ENCODE data around the gene AP2S1.

Gene AP2S1

GRCh38 chr19:46844067-46844489 lies 6.6 kb downstream of the AP2S1 start:
- H3K4me1 ChIP-seq (ENCODE audit: control insufficient read depth in 2 of 2, insufficient read depth in 2 of 2, low read length in 2 of 2): peaks cover 8 to 17% of the 10 kb centered on the region in 2 donors
- no peak overlapping the region for H3K9ac ChIP-seq (ENCODE audit: low read depth in 1 of 2, low read length in 2 of 2)
- H3K27ac ChIP-seq (ENCODE audit: low read depth in 2 of 2, low read length in 2 of 2): no peak overlapping the region
- peaks cover 20 to 31% of the 10 kb centered on the region in 2 donors for H3K36me3 ChIP-seq (ENCODE audit: control insufficient read depth in 2 of 2, insufficient read depth in 2 of 2, low read length in 2 of 2)
- H3K9me3 ChIP-seq (ENCODE audit: control insufficient read depth in 2 of 2, low read length in 2 of 2): no peaks in the 10 kb centered on the region
- H3K27me3 ChIP-seq (ENCODE audit: control insufficient read depth in 2 of 2, insufficient read depth in 2 of 2, low read length in 2 of 2): no peaks in the 10 kb centered on the region
- H3K4me3 ChIP-seq (ENCODE audit: low read length in 2 of 2): no peak overlapping the region

GRCh38 chr19:46842791-46843190 lies 7.9 kb downstream of the AP2S1 start:
- Histone ChIP-seq H3K9ac (ENCODE audit: low read depth in 1 of 2, low read length in 2 of 2) (no peak overlapping the region), H3K36me3 (ENCODE audit: control insufficient read depth in 2 of 2, insufficient read depth in 2 of 2, low read length in 2 of 2) (peaks cover 25 to 34% of the 10 kb centered on the region in 2 donors), H3K27me3 (ENCODE audit: control insufficient read depth in 2 of 2, insufficient read depth in 2 of 2, low read length in 2 of 2) (no peaks in the 10 kb centered on the region), H3K9me3 (ENCODE audit: control insufficient read depth in 2 of 2, low read length in 2 of 2) (no peaks in the 10 kb centered on the region), H3K4me3 (ENCODE audit: low read length in 2 of 2) (no peak overlapping the region), H3K27ac (ENCODE audit: low read depth in 2 of 2, low read length in 2 of 2) (no peak overlapping the region), H3K4me1 (ENCODE audit: control insufficient read depth in 2 of 2, insufficient read depth in 2 of 2, low read length in 2 of 2) (peaks cover 8 to 17% of the 10 kb centered on the region in 2 donors)

DNA sequence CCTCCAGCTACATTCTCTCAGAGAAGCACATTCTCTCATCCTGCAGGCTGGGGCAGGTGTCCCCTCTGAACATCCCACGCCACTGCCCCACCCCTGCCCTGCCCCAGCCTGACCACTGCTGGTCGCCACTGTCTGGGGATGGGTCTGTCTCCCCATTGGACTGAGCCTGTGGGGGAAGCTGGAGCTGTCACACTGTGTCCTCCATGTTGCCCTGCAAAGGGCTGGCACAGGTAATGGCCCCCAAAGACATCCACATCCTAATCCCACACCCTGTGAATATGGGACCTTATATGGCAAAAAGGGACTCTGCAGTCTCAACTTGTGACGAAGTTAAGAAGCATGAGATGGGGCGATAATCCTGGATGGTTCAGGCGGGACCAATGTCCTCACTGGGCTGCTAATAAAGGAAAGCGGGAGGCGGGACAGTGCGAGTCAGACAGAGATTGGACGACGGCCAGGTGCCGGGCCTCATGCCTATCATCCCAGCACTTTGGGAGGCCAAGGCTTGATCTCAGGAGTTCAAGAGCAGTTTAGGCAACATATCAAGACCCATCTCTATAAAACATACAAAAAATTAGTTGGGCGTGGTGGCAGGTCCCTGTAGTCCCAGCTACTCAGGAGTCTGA lies 9.1 kb downstream of the AP2S1 start:
- H3K9me3 ChIP-seq (ENCODE audit: control insufficient read depth in 2 of 2, low read length in 2 of 2): no peaks in the 10 kb centered on the region
- H3K9ac ChIP-seq (ENCODE audit: low read depth in 1 of 2, low read length in 2 of 2): no peak overlapping the region
- H3K27me3 ChIP-seq (ENCODE audit: control insufficient read depth in 2 of 2, insufficient read depth in 2 of 2, low read length in 2 of 2): no peaks in the 10 kb centered on the region
- peak overlapping the region in 1 of 2 donors; percentile 22 for H3K27ac ChIP-seq (ENCODE audit: low read depth in 2 of 2, low read length in 2 of 2)
- no peak overlapping the region for H3K4me3 ChIP-seq (ENCODE audit: low read length in 2 of 2)
- peaks cover 27 to 35% of the 10 kb centered on the region in 2 donors for H3K36me3 ChIP-seq (ENCODE audit: control insufficient read depth in 2 of 2, insufficient read depth in 2 of 2, low read length in 2 of 2)
- peaks cover 8 to 17% of the 10 kb centered on the region in 2 donors for H3K4me1 ChIP-seq (ENCODE audit: control insufficient read depth in 2 of 2, insufficient read depth in 2 of 2, low read length in 2 of 2)

- H3K27ac ChIP-seq (ENCODE audit: low read depth in 2 of 2, low read length in 2 of 2): peak overlapping the region; percentile 78 to 89
- H3K36me3 ChIP-seq (ENCODE audit: control insufficient read depth in 2 of 2, insufficient read depth in 2 of 2, low read length in 2 of 2): peaks cover 23 to 35% of the 10 kb centered on the region in 2 donors
- H3K27me3 ChIP-seq (ENCODE audit: control insufficient read depth in 2 of 2, insufficient read depth in 2 of 2, low read length in 2 of 2): no peaks in the 10 kb centered on the region
- no peak overlapping the region for H3K4me3 ChIP-seq (ENCODE audit: low read length in 2 of 2)
- H3K4me1 ChIP-seq (ENCODE audit: control insufficient read depth in 2 of 2, insufficient read depth in 2 of 2, low read length in 2 of 2): peaks cover 8 to 20% of the 10 kb centered on the region in 2 donors
- H3K9me3 ChIP-seq (ENCODE audit: control insufficient read depth in 2 of 2, low read length in 2 of 2): no peaks in the 10 kb centered on the region
- peak overlapping the region in 1 of 2 donors; percentile 68 for H3K9ac ChIP-seq (ENCODE audit: low read depth in 1 of 2, low read length in 2 of 2)
Observed at GRCh38 chr19:46840498-46840942, 10.1 kb downstream of the AP2S1 start.

GRCh38 chr19:46839752-46840497 lies 10.7 kb downstream of the AP2S1 start:
- H3K9ac ChIP-seq (ENCODE audit: low read depth in 1 of 2, low read length in 2 of 2): peak overlapping the region; percentile 24 to 68
- H3K4me1 ChIP-seq (ENCODE audit: control insufficient read depth in 2 of 2, insufficient read depth in 2 of 2, low read length in 2 of 2): peaks cover 8 to 23% of the 10 kb centered on the region in 2 donors
- H3K36me3 ChIP-seq (ENCODE audit: control insufficient read depth in 2 of 2, insufficient read depth in 2 of 2, low read length in 2 of 2): peaks cover 23 to 34% of the 10 kb centered on the region in 2 donors
- H3K27ac ChIP-seq (ENCODE audit: low read depth in 2 of 2, low read length in 2 of 2): peak overlapping the region; percentile 78 to 89
- H3K27me3 ChIP-seq (ENCODE audit: control insufficient read depth in 2 of 2, insufficient read depth in 2 of 2, low read length in 2 of 2): no peaks in the 10 kb centered on the region
- H3K9me3 ChIP-seq (ENCODE audit: control insufficient read depth in 2 of 2, low read length in 2 of 2): no peaks in the 10 kb centered on the region
- H3K4me3 ChIP-seq (ENCODE audit: low read length in 2 of 2): peak overlapping the region in 1 of 2 donors; percentile 7

GRCh38 chr19:46838160-46838559 lies 12.5 kb downstream of the AP2S1 start:
- Histone ChIP-seq H3K9me3 (ENCODE audit: control insufficient read depth in 2 of 2, low read length in 2 of 2) (no peaks in the 10 kb centered on the region), H3K4me1 (ENCODE audit: control insufficient read depth in 2 of 2, insufficient read depth in 2 of 2, low read length in 2 of 2) (peaks cover 8 to 23% of the 10 kb centered on the region in 2 donors), H3K36me3 (ENCODE audit: control insufficient read depth in 2 of 2, insufficient read depth in 2 of 2, low read length in 2 of 2) (peaks cover 19 to 25% of the 10 kb centered on the region in 2 donors), H3K27ac (ENCODE audit: low read depth in 2 of 2, low read length in 2 of 2) (no peak overlapping the region), H3K9ac (ENCODE audit: low read depth in 1 of 2, low read length in 2 of 2) (no peak overlapping the region), H3K27me3 (ENCODE audit: control insufficient read depth in 2 of 2, insufficient read depth in 2 of 2, low read length in 2 of 2) (no peaks in the 10 kb centered on the region), H3K4me3 (ENCODE audit: low read length in 2 of 2) (no peak overlapping the region)

GRCh38 chr19:46834984-46835383 lies 15.7 kb downstream of the AP2S1 start:
- Histone ChIP-seq H3K9ac (ENCODE audit: low read depth in 1 of 2, low read length in 2 of 2) (no peak overlapping the region), H3K4me1 (ENCODE audit: control insufficient read depth in 2 of 2, insufficient read depth in 2 of 2, low read length in 2 of 2) (peaks cover 8 to 15% of the 10 kb centered on the region in 2 donors), H3K27me3 (ENCODE audit: control insufficient read depth in 2 of 2, insufficient read depth in 2 of 2, low read length in 2 of 2) (no peaks in the 10 kb centered on the region), H3K27ac (ENCODE audit: low read depth in 2 of 2, low read length in 2 of 2) (no peak overlapping the region), H3K36me3 (ENCODE audit: control insufficient read depth in 2 of 2, insufficient read depth in 2 of 2, low read length in 2 of 2) (peaks cover 7 to 15% of the 10 kb centered on the region in 2 donors), H3K9me3 (ENCODE audit: control insufficient read depth in 2 of 2, low read length in 2 of 2) (no peaks in the 10 kb centered on the region), H3K4me3 (ENCODE audit: low read length in 2 of 2) (no peak overlapping the region)

- H3K27ac ChIP-seq (ENCODE audit: low read depth in 2 of 2, low read length in 2 of 2): no peak overlapping the region
- no peak overlapping the region for H3K9ac ChIP-seq (ENCODE audit: low read depth in 1 of 2, low read length in 2 of 2)
- H3K4me1 ChIP-seq (ENCODE audit: control insufficient read depth in 2 of 2, insufficient read depth in 2 of 2, low read length in 2 of 2): peaks cover 0 to 9% of the 10 kb centered on the region in 2 donors
- no peak overlapping the region for H3K4me3 ChIP-seq (ENCODE audit: low read length in 2 of 2)
- peaks cover 7 to 8% of the 10 kb centered on the region in 2 donors for H3K36me3 ChIP-seq (ENCODE audit: control insufficient read depth in 2 of 2, insufficient read depth in 2 of 2, low read length in 2 of 2)
- H3K27me3 ChIP-seq (ENCODE audit: control insufficient read depth in 2 of 2, insufficient read depth in 2 of 2, low read length in 2 of 2): no peaks in the 10 kb centered on the region
- H3K9me3 ChIP-seq (ENCODE audit: control insufficient read depth in 2 of 2, low read length in 2 of 2): no peaks in the 10 kb centered on the region
Observed at GRCh38 chr19:46834121-46834520, 16.5 kb downstream of the AP2S1 start.

- no peaks in the 10 kb centered on the region for H3K27me3 ChIP-seq (ENCODE audit: control insufficient read depth in 2 of 2, insufficient read depth in 2 of 2, low read length in 2 of 2)
- peaks cover 0 to 8% of the 10 kb centered on the region in 2 donors for H3K4me1 ChIP-seq (ENCODE audit: control insufficient read depth in 2 of 2, insufficient read depth in 2 of 2, low read length in 2 of 2)
- no peak overlapping the region for H3K4me3 ChIP-seq (ENCODE audit: low read length in 2 of 2)
- H3K27ac ChIP-seq (ENCODE audit: low read depth in 2 of 2, low read length in 2 of 2): no peak overlapping the region
- no peak overlapping the region for H3K9ac ChIP-seq (ENCODE audit: low read depth in 1 of 2, low read length in 2 of 2)
- no peaks in the 10 kb centered on the region for H3K9me3 ChIP-seq (ENCODE audit: control insufficient read depth in 2 of 2, low read length in 2 of 2)
- no peaks in the 10 kb centered on the region for H3K36me3 ChIP-seq (ENCODE audit: control insufficient read depth in 2 of 2, insufficient read depth in 2 of 2, low read length in 2 of 2)
Observed at GRCh38 chr19:46830864-46831263, 19.8 kb downstream of the AP2S1 start.

GRCh38 chr19:46828484-46828883 lies 22.2 kb downstream of the AP2S1 start:
- H3K9ac ChIP-seq (ENCODE audit: low read depth in 1 of 2, low read length in 2 of 2): no peak overlapping the region
- no peak overlapping the region for H3K4me3 ChIP-seq (ENCODE audit: low read length in 2 of 2)
- H3K4me1 ChIP-seq (ENCODE audit: control insufficient read depth in 2 of 2, insufficient read depth in 2 of 2, low read length in 2 of 2): peaks cover 0 to 4% of the 10 kb centered on the region in 2 donors
- H3K36me3 ChIP-seq (ENCODE audit: control insufficient read depth in 2 of 2, insufficient read depth in 2 of 2, low read length in 2 of 2): no peaks in the 10 kb centered on the region
- no peak overlapping the region for H3K27ac ChIP-seq (ENCODE audit: low read depth in 2 of 2, low read length in 2 of 2)
- H3K9me3 ChIP-seq (ENCODE audit: control insufficient read depth in 2 of 2, low read length in 2 of 2): no peaks in the 10 kb centered on the region
- H3K27me3 ChIP-seq (ENCODE audit: control insufficient read depth in 2 of 2, insufficient read depth in 2 of 2, low read length in 2 of 2): no peaks in the 10 kb centered on the region

All from mucosa of rectum (tissue), 2 donors.